22Rv1 (cell line): ENCODE data around the gene SLAMF1.

Source experiments
- H3K27ac ChIP-seq: fragments of 450-650 bp; 2 replicates; pipeline ENCODE4 v1.5.1; 2017
- CTCF ChIP-seq: fragments of 450-650 bp; IDR thresholded peaks from 2 replicates; pipeline ENCODE4 v1.5.1; 2017; ENCODE audit warnings: mild to moderate bottlenecking
- ZFX ChIP-seq: fragments of 450-650 bp; IDR thresholded peaks from 2 replicates; pipeline ENCODE4 v1.6.1; 2017; ENCODE audit warnings: antibody characterized with exemption, borderline replicate concordance

The SLAMF1 gene

DNA sequence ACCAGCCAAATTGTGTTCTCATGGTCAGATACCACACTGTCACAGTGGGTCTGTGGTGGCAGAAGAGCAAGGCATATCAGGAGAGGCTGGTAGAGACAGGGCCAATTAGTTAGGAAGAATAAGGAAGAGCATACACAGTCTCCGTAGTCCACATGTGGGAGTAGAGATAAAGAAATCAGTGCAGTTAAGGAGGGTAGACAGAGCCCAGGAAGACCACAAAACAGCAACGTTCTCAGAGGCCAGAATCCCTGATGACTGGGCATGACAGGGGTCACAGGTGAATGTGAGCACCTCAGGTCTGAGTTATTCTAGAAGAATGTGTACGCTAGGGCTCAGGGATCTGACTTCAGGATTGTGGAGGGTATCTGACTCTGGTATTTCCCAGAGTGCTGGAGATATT is 33.0 kb upstream of the SLAMF1 start:
- no peak for TF ChIP-seq ZFX
- no peak for TF ChIP-seq CTCF
- no peak overlapping the region for H3K27ac ChIP-seq

DNA sequence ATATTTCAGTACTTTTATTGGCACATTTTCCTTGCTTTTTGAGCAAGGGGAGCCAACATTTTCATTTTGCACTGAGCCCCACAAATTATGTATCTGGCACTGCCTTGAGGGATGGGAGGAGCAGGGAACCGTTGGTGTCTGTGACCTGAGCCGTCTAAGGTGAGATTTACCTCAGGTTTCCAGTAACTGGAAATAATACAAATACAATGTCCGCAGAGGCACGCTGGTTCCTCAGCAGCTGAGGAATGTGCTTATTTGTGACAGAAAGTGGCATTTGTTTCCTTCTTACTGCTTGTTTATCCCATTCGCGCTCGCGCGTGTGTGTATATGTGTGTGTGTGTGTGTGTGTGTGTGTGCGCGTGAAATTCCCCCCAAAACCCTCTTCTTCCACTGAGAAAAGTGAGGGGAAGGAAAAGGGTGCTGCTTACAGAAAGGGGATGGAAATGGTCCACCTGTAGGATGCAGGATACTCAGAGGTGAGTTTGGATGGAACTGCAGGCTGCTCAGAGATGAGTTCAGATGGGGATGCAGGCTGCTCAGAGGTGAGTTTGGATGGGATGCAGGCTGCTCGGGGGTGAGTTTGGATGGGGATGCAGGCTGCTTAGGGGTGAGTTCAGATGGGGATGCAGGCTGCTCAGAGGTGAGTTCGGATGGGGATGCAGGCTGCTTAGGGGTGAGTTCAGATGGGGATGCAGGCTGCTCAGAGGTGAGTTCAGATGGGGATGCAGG is 30.2 kb upstream of the SLAMF1 start:
- no peak overlapping the region for H3K27ac ChIP-seq
- TF ChIP-seq ZFX, result no peak
- TF ChIP-seq CTCF, result no peak

- peak; percentile 98 for TF ChIP-seq CTCF
- no peak for TF ChIP-seq ZFX
- H3K27ac ChIP-seq, result no peak overlapping the region
Measured at GRCh38 chr1:160675641-160676410, 29.0 kb upstream of the SLAMF1 start.

- no peak overlapping the region for H3K27ac ChIP-seq
- no peak for TF ChIP-seq CTCF
- TF ChIP-seq ZFX, result no peak
Measured at GRCh38 chr1:160674415-160674814, 27.6 kb upstream of the SLAMF1 start.

DNA sequence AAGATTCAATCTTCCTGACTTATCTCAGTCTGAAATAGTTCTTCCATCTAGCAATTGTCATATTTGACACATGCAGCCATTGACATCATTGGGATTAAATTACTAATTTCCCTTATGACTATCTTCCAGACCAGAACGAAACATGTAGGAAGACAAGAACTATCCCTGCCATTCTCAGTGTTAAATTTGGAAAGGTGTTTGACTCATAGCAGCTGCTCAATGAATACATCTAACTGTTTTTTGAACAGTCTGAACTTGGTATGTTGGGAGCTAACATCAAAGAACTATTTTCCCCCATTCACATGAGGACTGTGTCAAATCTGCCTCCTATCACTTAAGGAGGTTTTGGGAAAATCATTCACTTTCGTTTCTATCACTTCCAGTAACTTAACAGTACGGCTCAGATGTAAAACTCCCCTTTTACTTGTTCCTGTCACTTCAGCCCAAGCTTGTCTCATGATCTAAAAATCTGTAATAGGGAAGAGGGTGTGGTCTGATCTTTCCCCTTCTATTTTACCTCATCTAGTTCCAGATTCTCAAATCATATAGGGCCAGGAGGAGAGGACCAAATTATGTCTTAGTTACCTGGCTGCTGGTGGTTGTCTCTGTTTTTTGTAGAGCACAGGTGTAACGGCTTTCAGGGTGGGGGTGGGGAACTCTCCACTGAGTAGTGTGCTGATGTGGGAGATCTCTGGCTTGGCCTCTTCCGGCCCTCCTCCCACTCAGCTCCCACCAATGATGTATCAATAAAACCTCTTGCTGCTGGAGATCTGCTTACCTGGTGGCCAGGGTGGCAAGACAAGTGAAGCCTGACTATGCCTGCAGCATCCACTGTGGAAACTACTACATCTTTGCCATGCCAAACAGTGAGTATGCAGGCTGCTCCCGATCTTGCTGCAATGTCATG is 26.2 kb upstream of the SLAMF1 start:
- TF ChIP-seq CTCF (no peak), ZFX (no peak)
- no peak overlapping the region for H3K27ac ChIP-seq

GRCh38 chr1:160671603-160672517 is 25.0 kb upstream of the SLAMF1 start:
- no peak for TF ChIP-seq ZFX
- TF ChIP-seq CTCF, result no peak
- H3K27ac ChIP-seq, result no peak overlapping the region
